Upper lobe of left lung (tissue), 4 donors: Measurements from ENCODE around the gene UGT2A1.
A peak's percentile ranks its signal among the peaks of the same experiment; 100 is the strongest.

Experiments used
- CTCF ChIP-seq, 6 experiments: fragments of 450-650 bp in 4 of 6; fragments of 200-600 bp in 2 of 6; sonication (generic) in 2 of 6; IDR thresholded peaks; one replicate each; pipeline ENCODE4 v1.5.1; 2016 to 2019; ENCODE audit warnings: antibody characterized with exemption in 6 of 6
- POLR2AphosphoS5 ChIP-seq, 2 donors: sonication (generic); formaldehyde crosslinking; IDR thresholded peaks; one replicate each; pipeline ENCODE4 v1.5.1; 2017; ENCODE audit warnings: antibody characterized with exemption in 2 of 2

- TF ChIP-seq CTCF (IDR thresholded peaks at IDR 0.05) (peak; percentile 12 to 67 (median 46)), POLR2AphosphoS5 (IDR thresholded peaks at IDR 0.05) (no peak)
These were observed 36.6 kb upstream of the UGT2A1 start for GRCh38 chr4:69689599-69689998.
